ENCODE results near the gene METAP1D. TPM values are rescaled to one million over a fixed set of nuclear protein-coding genes. Genes with fewer than 3 reads are reported as not detected.

METAP1D gene
- total and polyA plus RNA-seq, 2 experiments from 2014 or later = 4.1 to 6.9 TPM

DNA sequence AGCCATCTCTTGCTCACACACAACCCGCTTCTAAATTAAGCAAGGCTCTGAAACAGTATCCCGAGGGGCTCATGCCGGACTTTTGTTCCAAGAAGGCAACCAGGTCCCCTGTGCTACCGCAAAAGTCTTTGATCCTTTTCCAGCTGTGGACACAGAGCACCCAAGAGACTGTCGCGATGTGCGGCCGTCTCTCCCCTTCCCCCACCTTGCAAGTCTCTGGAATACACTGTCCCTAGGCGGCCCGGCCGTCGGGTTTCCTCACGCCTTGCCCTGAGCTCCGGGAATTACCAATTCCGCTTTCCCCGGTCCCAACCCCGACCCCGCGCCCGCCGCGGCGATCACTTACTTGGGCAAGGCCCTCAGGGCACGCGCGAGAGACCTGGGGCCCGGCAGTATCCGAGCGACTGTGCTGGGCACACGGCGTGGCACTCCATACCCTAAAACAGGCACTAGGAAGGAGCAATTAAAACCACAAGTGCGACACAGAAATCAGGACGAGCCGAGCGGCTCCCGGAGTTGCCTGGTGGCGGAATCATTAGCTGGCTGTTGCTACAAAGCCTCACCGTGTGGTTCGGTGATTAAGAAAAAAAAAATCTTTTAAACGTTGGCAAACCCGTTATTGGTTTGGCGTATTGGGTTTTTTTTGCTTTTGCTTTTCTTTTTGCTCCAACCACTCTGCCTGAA lies 83.3 kb downstream of the METAP1D start:
- in situ Hi-C loops (cut with MboI) = no loop called here
- Histone ChIP-seq H3K9me2 (ENCODE audit: insufficient read depth) (no peaks in the 10 kb centered on the region), H3K9ac (no peak overlapping the region), H2AFZ (peak overlapping the region; percentile 90; the same call in 1 of the 2 replicates), H3K27ac (no peak overlapping the region), H3K4me1 (ENCODE audit: insufficient read depth) (peaks cover 8% of the 10 kb centered on the region; the same call in 1 of the 2 replicates), H3K9me3 (ENCODE audit: low read depth) (no peaks in the 10 kb centered on the region), H3K36me3 (ENCODE audit: low read depth) (no peaks in the 10 kb centered on the region), H3K4me2 (ENCODE audit: unreplicated experiment) (peak overlapping the region; percentile 77), H3F3A (ENCODE audit: insufficient read depth) (no peaks in the 10 kb centered on the region), H3K79me2 (ENCODE audit: insufficient read depth) (peaks cover 19% of the 10 kb centered on the region), H3K27me3 (replicated peaks; ENCODE audit: insufficient read depth) (peaks cover 14% of the 10 kb centered on the region), H3K4me3 (peak overlapping the region; percentile 81; the same call in 1 of the 2 replicates), H4K20me1 (ENCODE audit: insufficient read depth) (no peaks in the 10 kb centered on the region)
- WGBS, 2 experiments (ENCODE audit: low coverage in 1 of 2, low lambda C conversion rate in 2 of 2, missing lambda C conversion rate in 2 of 2) = 31 to 44% methylated on average over 30 to 42 of the region's 42 CpGs
- DNase-seq = peak; percentile 38
- TF ChIP-seq EZH2 (IDR thresholded peaks at IDR 0.05; ENCODE audit: insufficient read depth, poor library complexity, severe bottlenecking) (peak; percentile 69), EZH2phosphoT487 (IDR thresholded peaks at IDR 0.05; ENCODE audit: insufficient read depth, low read depth) (no peak)

DNA sequence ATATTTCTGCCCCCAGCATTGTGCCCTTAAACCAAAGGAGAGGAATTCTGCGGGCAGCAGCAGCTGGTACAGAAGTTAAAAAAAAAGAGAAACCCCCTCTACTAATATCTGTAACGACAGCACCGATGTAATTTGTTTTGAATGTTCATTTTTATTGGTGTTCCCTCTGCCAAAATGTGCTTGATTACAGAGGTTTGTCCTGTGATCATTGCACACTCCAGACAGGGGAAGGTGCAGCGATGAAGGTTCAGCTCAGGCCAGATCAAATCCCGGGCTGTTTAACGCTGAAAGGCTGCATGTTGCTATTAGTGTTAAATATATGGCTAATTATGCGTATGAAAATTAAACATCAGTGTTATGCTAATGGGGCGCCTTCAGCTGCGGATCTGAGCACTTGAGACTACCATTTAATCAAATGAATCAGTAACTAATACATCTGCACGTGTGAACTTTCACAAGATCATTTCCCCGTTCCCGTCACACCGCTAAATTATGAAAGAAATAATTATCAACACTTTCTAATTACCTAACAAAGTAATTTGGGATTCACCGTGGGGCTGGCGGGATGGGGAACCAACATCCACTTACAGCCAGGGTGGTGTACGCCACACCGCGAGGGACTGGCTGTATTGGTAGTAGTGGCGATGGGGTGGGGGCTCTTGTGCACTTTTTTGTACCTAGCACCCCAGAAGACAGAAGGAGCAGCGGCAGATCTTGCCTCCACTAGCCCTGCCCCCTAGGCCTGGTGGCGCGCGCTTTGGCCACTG lies 84.1 kb downstream of the METAP1D start:
- Histone ChIP-seq H3K4me3 (peak overlapping the region; percentile 81), H3K4me1 (ENCODE audit: insufficient read depth) (peaks cover 8% of the 10 kb centered on the region; the same call in 1 of the 2 replicates), H3K27ac (peak overlapping the region; percentile 92), H3K9me3 (ENCODE audit: low read depth) (no peaks in the 10 kb centered on the region), H3K9ac (peak overlapping the region; percentile 89), H3K9me2 (ENCODE audit: insufficient read depth) (no peaks in the 10 kb centered on the region), H4K20me1 (ENCODE audit: insufficient read depth) (no peaks in the 10 kb centered on the region), H3K27me3 (replicated peaks; ENCODE audit: insufficient read depth) (peaks cover 14% of the 10 kb centered on the region), H3K36me3 (ENCODE audit: low read depth) (no peaks in the 10 kb centered on the region), H2AFZ (peak overlapping the region; percentile 90), H3F3A (ENCODE audit: insufficient read depth) (no peaks in the 10 kb centered on the region), H3K79me2 (ENCODE audit: insufficient read depth) (peaks cover 26% of the 10 kb centered on the region), H3K4me2 (ENCODE audit: unreplicated experiment) (peak overlapping the region; percentile 77)
- WGBS, 2 experiments (ENCODE audit: low coverage in 1 of 2, low lambda C conversion rate in 2 of 2, missing lambda C conversion rate in 2 of 2) = 23 to 25% methylated on average over 23 of the region's 23 CpGs
- no peak for DNase-seq
- TF ChIP-seq EZH2phosphoT487 (IDR thresholded peaks at IDR 0.05; ENCODE audit: insufficient read depth, low read depth) (no peak), EZH2 (IDR thresholded peaks at IDR 0.05; ENCODE audit: insufficient read depth, poor library complexity, severe bottlenecking) (no peak)
- in situ Hi-C loops (cut with MboI) = no loop called here

DNA sequence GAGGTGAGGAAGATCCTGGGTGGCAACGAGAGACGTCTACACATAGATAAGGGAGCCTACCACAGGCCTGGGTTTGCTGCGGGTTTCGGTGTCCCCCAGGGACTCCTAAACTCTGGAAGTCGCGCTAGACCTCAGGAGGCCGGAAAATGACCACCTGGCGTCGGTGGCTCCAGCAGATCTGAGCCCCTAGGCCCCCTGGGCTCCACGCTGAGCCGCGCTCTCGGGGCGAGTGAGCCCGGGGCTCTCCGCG lies 84.6 kb downstream of the METAP1D start:
- peak; percentile 65 for DNase-seq
- peak overlapping the region; percentile 90 for H2AFZ ChIP-seq
- peaks cover 14% of the 10 kb centered on the region for H3K27me3 ChIP-seq (replicated peaks; ENCODE audit: insufficient read depth)

DNA sequence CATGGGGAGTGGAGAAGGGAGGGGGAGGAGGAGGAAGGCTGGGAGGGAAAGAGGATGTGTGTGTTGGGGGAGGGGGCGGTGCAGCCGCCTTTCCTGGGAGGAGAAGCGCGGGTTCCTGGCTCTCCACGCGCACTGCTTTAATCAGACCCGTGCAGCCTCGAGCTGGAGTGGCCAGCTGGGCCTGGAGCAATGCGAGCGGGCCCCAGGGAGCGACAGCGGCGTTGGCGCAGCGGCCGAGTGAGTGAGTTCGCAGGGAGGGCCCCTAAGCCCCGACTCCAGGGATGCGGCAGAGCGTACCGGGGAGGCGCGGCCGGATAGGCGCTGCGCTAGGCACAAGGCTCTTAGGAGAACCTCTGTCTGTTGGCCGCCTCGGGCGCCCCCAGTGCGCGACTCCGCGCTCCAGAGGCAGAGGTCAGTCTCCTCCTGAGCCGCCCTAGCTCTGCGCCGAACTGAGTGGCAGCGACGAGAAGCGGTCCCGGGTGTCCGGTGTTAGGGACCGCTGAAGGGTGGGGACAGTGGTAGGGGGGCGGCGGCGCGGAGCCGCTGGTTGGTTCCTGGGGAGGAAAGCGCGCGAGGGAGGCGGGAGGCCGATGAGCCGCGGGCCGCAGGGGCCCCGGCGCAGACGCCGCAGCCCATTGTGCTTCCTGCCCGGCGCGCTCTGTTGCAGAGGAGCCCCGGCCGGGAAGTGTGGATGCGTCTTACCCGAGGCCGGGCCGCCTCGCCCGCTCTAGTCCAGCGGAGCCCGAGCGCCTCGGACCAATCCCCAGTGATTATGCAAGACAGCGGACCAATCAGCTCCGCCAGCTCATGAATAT lies 85.1 kb downstream of the METAP1D start:
- DNase-seq = peak; percentile 99
- H2AFZ ChIP-seq = peak overlapping the region; percentile 90
- peak overlapping the region; percentile 89 for H3K9ac ChIP-seq
- no peaks in the 10 kb centered on the region for H3K36me3 ChIP-seq (ENCODE audit: low read depth)
- 1% methylated on average over 52 to 76 of the region's 76 CpGs for WGBS, 2 experiments (ENCODE audit: low coverage in 1 of 2, low lambda C conversion rate in 2 of 2, missing lambda C conversion rate in 2 of 2)
- H3K9me3 ChIP-seq (ENCODE audit: low read depth) = no peaks in the 10 kb centered on the region
- peak overlapping the region; percentile 92 for H3K27ac ChIP-seq
- H4K20me1 ChIP-seq (ENCODE audit: insufficient read depth) = no peaks in the 10 kb centered on the region
- peak overlapping the region; percentile 81 for H3K4me3 ChIP-seq
- H3F3A ChIP-seq (ENCODE audit: insufficient read depth) = no peaks in the 10 kb centered on the region
- no peak for TF ChIP-seq EZH2phosphoT487 (IDR thresholded peaks at IDR 0.05; ENCODE audit: insufficient read depth, low read depth)
- no peak for TF ChIP-seq EZH2 (IDR thresholded peaks at IDR 0.05; ENCODE audit: insufficient read depth, poor library complexity, severe bottlenecking)
- peaks cover 8% of the 10 kb centered on the region; the same call in 1 of the 2 replicates for H3K4me1 ChIP-seq (ENCODE audit: insufficient read depth)
- peaks cover 36% of the 10 kb centered on the region for H3K79me2 ChIP-seq (ENCODE audit: insufficient read depth)
- in situ Hi-C loops (cut with MboI) = no loop called here
- H3K9me2 ChIP-seq (ENCODE audit: insufficient read depth) = no peaks in the 10 kb centered on the region
- H3K27me3 ChIP-seq (replicated peaks; ENCODE audit: insufficient read depth) = peaks cover 14% of the 10 kb centered on the region
- H3K4me2 ChIP-seq (ENCODE audit: unreplicated experiment) = peak overlapping the region; percentile 90

More for the DNA sequence above, 84.6 kb downstream of the METAP1D start:
- WGBS, 2 experiments (ENCODE audit: low coverage in 1 of 2, low lambda C conversion rate in 2 of 2, missing lambda C conversion rate in 2 of 2) = 3 to 7% methylated on average over 15 to 17 of the region's 17 CpGs
- Histone ChIP-seq H3K4me1 (ENCODE audit: insufficient read depth) (peaks cover 8% of the 10 kb centered on the region; the same call in 1 of the 2 replicates), H3F3A (ENCODE audit: insufficient read depth) (no peaks in the 10 kb centered on the region), H3K36me3 (ENCODE audit: low read depth) (no peaks in the 10 kb centered on the region), H3K4me2 (ENCODE audit: unreplicated experiment) (peak overlapping the region; percentile 77), H3K9me3 (ENCODE audit: low read depth) (no peaks in the 10 kb centered on the region), H3K4me3 (peak overlapping the region; percentile 81), H3K27ac (peak overlapping the region; percentile 92), H3K9ac (peak overlapping the region; percentile 89), H4K20me1 (ENCODE audit: insufficient read depth) (no peaks in the 10 kb centered on the region), H3K79me2 (ENCODE audit: insufficient read depth) (peaks cover 31% of the 10 kb centered on the region), H3K9me2 (ENCODE audit: insufficient read depth) (no peaks in the 10 kb centered on the region)
- TF ChIP-seq EZH2 (IDR thresholded peaks at IDR 0.05; ENCODE audit: insufficient read depth, poor library complexity, severe bottlenecking) (no peak), EZH2phosphoT487 (IDR thresholded peaks at IDR 0.05; ENCODE audit: insufficient read depth, low read depth) (no peak)
- in situ Hi-C loops (cut with MboI) = no loop called here

Measured in GM23248 (cell line).